SK-N-DZ (cell line): ENCODE results near the gene MYL3.
A peak's percentile ranks its signal among the peaks of the same experiment; 100 is the strongest.

ENCODE experiments used
- DNase-seq: peaks from one replicate; pipeline ENCODE4 v3.0.0-alpha.2; 2015; ENCODE audit warnings: low spot score

MYL3 gene

GRCh38 chr3:46899151-46900006 is 36.1 kb upstream of the MYL3 start:
- DNase-seq: no peak

- no peak for DNase-seq
Measured at GRCh38 chr3:46898321-46899150, 35.3 kb upstream of the MYL3 start.

DNA sequence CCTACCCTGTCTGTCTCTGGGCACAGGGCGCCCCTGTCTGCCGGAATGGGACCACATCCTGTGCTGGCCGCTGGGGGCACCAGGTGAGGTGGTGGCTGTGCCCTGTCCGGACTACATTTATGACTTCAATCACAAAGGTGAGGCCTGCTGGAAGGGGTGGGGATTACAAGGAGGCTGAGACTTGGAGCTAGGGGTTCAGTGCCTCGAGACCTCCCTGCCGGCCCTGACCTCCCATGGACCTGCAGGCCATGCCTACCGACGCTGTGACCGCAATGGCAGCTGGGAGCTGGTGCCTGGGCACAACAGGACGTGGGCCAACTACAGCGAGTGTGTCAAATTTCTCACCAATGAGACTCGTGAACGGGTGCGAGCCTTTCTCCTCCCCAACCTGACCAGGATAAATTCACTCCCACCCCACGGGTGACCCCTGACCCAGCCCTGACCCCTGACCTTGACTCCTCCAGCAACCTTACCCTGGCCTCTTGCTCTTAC is 34.6 kb upstream of the MYL3 start:
- no peak for DNase-seq

DNA sequence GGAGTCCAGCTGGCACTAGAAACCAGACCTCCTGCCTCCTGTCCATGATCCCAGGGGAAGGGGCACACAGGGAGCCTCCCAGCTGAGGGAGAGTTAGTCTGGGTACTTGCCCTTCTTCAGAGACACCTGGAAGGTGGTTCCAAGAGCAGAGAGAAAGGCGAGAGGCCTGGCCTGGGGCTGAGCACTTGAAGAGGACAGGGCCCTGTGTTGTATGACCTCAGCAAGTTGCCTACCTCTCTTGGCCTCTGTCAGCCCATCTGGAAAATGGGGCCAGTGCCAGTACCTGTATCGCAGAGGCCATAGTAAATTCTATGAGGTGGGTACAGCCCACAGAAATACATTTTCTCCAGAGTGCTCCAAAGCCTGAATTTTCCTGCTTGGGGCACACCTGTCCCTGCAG is 33.8 kb upstream of the MYL3 start:
- no peak for DNase-seq

DNA sequence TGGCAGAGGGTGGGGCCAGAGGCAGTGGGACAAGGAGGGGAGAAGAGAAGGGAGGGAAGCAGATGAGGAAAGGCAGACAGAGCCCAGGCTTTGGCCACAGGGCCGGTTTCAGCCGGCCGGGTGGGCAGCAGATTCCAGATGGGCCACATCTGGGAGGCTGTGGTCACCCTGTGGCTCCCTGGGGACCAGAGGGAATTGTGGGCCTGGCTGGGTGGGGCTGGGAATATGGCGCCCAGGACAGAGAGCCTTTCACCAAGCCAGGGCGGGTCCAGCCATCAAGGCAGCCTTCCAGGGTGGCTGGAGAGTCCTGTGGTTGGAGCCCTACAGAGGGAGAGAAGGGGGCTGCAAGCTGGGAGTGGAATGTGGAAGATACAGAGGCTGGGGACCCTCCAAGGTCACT is 33.1 kb upstream of the MYL3 start:
- no peak for DNase-seq

- no peak for DNase-seq
Measured at GRCh38 chr3:46895761-46896160, 32.5 kb upstream of the MYL3 start.

DNA sequence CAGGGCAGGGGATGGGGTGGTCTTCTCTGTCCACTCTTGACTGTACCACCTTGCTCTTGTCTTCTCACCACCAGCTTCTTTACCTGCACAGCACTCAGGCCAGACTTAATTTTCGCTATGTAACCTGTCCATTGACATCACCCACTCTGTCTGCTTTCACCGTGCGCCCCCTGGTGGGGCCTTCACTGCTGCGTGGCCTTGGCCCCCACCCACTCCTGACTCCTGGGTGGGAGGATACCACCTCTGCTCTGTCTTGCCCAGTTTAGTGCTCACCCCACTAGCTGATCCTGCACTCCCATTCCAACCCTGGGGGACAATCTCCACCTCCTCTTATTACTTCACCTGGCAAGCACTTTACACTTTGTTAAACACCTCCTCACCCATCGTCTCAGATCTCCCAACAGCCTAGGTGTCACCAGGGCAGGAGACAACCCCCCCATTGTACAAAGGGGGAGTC is 32.0 kb upstream of the MYL3 start:
- DNase-seq: peak; percentile 51

DNA sequence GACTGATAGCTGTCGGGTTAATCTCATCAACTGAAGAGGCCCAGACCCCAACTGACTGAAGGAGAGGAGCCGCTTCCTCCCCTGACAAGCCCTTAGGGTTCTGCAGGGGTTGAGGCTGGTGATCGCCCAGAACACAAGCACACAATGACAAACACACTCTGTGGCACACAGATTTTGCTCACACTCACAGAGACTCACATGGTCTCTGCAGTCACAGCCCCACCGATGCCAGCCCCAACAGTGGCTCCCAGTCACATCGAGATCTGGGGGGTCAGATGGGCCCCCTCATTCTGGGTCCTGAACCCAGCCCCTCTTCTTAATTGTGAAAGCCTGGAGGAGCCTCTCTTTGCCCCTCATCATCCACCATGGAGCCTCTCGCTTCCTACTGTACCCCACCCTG is 31.0 kb upstream of the MYL3 start:
- DNase-seq: no peak

- no peak for DNase-seq
Measured at GRCh38 chr3:46893763-46894162, 30.5 kb upstream of the MYL3 start.

- DNase-seq: no peak
Measured at GRCh38 chr3:46893146-46893748, 30.0 kb upstream of the MYL3 start.

GRCh38 chr3:46892285-46893145 is 29.3 kb upstream of the MYL3 start:
- DNase-seq: peak; percentile 54

DNA sequence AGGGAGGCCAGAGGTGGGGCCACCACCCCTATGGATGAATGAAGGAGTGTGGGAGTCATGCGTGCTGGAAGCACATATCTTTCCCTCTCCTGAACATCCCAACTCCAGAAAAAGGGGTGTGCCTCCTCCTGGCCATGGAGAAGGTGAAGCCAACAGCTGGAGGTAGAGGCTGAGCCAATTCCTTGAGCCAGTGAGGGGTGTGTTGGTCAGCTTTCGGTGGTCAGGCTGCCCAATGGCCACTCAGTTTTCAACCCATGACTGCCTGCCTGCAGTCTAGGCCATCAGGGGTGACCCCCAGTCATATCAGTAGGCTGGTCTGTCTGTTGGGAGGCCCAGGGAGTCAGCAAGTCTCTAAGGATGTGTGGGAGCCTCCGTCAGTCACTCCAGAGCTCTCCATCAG is 27.9 kb upstream of the MYL3 start:
- DNase-seq: no peak

- DNase-seq: no peak
Measured at GRCh38 chr3:46890132-46890531, 26.9 kb upstream of the MYL3 start.

DNA sequence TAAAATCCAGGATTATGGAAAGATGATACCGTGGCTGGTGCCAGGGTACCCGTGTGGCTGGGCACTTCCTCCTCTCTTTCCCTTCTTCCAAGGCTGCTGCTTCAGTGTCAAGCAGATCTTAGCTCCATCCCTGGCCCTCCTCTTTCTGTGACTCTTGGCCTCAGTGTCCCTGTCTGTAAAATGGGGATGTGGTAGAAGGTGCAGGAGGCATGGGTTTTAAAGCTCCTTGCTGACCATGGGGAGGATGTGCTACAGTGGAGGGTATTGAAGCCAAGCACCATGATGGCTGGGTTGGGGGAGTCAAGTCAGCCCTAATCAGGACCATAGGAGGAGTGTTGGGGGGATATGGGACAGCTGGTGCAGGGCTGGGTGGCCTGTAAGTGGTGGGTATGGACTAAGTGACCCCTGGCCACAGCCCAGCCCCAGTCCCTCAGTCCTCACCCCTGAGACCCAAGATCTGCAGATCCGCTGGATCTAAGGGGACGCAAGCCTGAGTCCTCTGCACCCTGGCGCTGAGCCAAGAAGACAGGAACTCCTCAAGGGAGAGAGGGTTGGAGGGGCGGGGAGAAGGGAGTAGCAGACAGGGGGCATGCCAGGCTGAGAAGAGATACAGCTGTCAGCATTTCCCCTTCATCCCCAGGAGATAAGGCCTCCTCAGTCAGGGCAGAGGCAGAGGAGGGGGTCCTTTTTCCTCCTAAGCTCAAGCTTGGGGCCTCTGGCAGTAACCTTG is 26.3 kb upstream of the MYL3 start:
- DNase-seq: peak; percentile 42

GRCh38 chr3:46888705-46889104 is 25.5 kb upstream of the MYL3 start:
- no peak for DNase-seq

DNA sequence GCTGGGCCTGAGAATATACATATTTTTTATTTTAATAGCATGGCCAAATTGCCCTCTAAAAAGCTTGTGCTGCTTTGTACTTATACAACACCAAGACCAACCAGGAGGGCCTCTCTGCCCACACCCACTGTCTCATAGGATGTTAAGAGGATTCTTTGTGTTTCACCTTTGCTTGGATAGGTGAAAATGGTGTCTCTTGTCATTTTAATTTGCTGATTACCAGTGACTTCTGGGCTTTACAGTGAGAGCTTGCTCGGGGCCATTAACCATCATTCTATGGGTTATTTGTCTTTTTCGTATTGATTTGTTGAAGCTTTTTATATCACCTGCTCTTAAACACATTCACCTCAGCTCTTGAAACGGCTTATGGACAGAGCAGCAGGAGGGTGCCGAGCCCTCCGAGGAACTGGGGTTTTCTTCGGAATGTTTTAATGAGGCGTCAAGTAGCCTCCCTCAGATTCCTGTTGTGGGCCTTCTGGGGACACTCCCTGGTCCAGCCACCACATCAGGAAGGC is 24.8 kb upstream of the MYL3 start:
- DNase-seq: no peak

DNA sequence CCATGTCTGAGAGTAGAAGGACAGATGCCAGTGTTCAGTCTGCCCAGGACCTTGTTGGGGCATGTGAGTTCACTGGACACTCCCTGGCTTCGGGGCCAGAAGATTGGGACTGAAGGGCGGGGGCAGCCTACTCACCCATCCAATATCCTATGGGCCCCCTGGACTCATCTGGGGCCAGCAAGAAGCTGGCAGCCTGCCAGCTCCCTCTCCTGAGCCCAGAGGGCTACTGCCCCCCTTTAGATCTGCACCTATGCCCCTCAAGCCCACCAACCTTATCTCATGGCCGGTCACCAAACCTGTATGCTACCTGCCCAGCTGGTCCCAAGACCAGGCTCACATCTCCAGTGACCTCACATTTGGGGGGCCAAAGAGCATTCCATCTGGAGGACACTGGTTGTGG is 22.4 kb upstream of the MYL3 start:
- no peak for DNase-seq

DNA sequence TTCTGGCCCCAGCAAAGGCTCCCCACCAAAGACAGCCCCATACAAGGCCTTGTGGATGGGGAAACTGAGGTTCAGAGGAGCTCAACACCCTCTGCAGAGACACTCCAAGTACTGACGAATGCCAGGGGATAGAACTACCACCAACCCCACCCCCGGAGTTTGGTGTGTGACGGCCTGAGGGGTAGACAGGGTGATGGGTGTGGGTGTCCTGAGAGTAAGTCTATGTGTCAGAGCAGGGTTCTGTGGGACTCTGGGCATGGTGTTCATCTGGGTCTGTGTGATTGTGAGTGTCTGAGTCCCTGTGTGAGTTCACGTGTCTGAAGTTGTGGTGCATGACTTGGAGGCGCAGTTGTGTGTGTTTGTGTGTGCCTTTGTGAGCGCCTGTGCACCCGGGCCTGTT is 21.7 kb upstream of the MYL3 start:
- no peak for DNase-seq

- no peak for DNase-seq
Measured at GRCh38 chr3:46884427-46884826, 21.2 kb upstream of the MYL3 start.

GRCh38 chr3:46883830-46884185 is 20.6 kb upstream of the MYL3 start:
- no peak for DNase-seq
